HG02885 (cell line): ENCODE data around the gene ERLEC1.
"Not testable (repeated sequence)": the region's sequence is repeated elsewhere in the genome, so short reads cannot be mapped to it uniquely, and the experiment has no call there.

Source experiments
- ATAC-seq: cut with Tn5 transposase; IDR thresholded peaks from one replicate; pipeline ENCODE4 v1.9.1; 2021; ENCODE audit warnings: mild to moderate bottlenecking; ENCODE audit not compliant: unreplicated experiment, poor library complexity

ERLEC1 gene

GRCh38 chr2:53778536-53779162 is 8.2 kb upstream of the ERLEC1 start:
- ATAC-seq, result no peak

GRCh38 chr2:53780056-53780455 is 6.8 kb upstream of the ERLEC1 start:
- no peak for ATAC-seq

DNA sequence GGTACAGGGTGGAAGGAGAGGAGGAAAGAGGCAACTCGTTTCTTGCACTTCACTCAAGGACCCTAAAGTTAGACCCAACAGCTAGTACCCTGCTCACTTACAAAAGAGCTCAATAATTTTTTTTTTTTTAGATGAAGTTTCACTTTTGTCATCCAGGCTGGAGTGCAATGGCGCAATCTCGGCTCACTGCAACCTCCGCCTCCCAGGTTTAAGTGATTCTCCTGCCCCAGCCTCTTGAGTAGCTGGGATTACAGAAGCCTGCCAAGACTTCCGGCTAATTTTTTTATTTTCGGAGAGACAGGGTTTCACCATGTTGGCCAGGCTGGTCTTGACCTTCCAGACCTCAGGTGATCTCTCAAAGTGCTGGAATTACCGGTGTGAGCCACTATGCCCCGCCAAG is 4.2 kb upstream of the ERLEC1 start:
- no peak for ATAC-seq

- ATAC-seq, result no peak
Measured at GRCh38 chr2:53784436-53784835, 2.4 kb upstream of the ERLEC1 start.

DNA sequence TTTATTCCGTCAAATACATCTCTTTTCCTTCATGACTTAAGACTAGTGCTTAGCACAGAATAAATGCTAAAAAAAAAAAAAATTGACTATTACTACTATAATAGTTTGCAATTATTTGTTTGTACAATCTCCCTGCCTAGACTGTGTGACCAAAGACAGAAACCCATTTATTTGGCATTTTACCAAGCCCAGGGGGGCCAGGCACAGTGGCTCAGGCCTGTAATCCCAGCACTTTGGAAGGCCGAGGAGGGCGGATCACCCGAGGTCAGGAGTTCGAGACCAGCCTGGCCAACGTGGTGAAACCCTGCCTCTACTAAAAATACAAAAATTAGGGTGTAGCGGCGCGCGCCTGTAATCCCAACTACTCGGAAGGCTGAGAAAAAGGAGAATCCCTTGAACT is 1.5 kb upstream of the ERLEC1 start:
- no peak for ATAC-seq

- peak; percentile 12 for ATAC-seq
Measured at GRCh38 chr2:53786352-53786704, 516 bp upstream of the ERLEC1 start.

GRCh38 chr2:53787614-53788289 is 908 bp downstream of the ERLEC1 start:
- no peak for ATAC-seq

DNA sequence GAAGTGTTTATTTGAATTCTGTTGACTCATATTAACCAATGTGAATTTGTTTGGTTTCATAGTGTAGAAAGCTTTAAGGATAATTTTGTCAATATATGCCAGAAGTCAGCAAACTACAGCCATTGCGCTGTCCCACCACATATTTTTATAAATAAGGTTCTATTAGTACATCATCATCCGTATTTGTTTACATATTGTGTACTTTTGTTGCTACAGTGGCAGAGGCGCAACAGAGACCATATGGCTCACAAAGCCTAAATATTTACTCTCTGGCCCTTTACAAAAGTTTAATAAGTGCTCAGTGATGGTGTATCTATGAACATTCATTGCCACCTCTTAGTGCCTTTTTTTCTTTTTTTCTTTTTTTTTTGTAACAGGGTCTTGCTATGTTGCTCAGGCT is 6.4 kb downstream of the ERLEC1 start:
- ATAC-seq, result no peak

GRCh38 chr2:53793821-53794220 is 7.0 kb downstream of the ERLEC1 start:
- ATAC-seq, result no peak

DNA sequence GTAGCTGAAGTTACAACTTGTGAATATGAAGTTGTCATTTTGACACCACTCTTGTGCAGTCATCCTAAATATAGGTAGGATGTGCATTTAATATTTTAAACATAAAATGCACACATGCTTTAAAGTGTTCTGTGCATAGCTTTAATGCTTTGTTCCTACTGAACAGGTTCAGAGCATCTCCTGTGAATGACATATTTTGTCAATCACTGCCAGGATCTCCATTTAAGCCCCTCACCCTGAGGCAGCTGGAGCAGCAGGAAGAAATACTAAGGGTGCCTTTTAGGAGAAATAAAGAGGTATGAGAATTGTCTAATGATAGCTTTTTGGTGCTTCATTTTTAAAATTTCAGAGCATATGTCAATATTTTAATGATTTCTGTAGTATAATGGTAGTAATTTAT is 14.7 kb downstream of the ERLEC1 start:
- no peak for ATAC-seq

- ATAC-seq, result no peak
Measured at GRCh38 chr2:53802617-53803151, 15.8 kb downstream of the ERLEC1 start.

- ATAC-seq, result no peak
Measured at GRCh38 chr2:53811601-53812000, 24.8 kb downstream of the ERLEC1 start.

GRCh38 chr2:53813151-53813550 is 26.3 kb downstream of the ERLEC1 start:
- ATAC-seq, result no peak

DNA sequence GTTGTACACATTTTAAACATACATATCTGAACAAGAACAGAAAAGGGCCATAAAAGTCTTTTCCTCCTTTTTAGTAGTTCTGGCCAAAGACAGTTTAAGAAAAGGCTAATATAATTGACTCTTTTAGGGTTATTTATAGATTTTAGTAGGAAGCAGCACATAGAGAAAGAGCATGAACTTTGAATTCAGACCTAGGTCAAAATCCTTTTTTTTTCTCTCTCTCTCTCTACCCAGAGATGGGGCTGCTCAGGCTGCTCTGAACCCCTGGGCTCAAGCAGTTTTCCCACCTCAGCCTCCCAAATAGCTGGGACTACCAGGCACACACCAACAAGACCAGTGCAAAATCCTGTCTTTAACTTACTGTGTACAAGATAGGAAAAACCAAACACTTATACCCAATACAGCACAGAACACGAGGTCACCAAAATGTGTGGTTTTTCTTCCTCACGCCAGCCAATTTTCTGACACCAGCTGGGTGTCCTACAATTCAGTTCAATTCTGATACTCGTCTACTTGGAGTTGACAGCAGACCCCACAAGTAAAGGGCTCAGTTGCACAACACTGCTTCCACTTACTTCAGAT is 32.1 kb downstream of the ERLEC1 start:
- no peak for ATAC-seq

GRCh38 chr2:53819634-53820033 is 32.8 kb downstream of the ERLEC1 start:
- no peak for ATAC-seq

DNA sequence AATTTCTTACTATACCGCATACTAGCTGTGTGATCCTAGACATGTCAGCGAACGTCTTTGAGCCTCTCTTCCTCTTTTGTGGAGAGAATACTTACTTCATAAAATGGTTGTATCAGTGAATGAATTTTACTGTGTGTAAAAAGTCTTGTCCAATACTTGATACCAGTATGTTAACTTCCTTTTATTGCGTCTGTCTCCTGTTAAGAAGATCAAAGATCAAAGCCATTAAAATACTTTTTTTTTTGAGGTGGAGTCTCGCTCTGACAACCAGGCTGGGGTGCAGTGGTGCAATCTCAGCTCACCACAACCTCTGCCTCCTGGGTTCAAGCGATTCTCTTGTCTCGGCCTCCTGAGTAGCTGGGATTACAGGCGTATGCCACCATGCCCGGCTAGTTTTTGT is 33.2 kb downstream of the ERLEC1 start:
- ATAC-seq, result no peak

DNA sequence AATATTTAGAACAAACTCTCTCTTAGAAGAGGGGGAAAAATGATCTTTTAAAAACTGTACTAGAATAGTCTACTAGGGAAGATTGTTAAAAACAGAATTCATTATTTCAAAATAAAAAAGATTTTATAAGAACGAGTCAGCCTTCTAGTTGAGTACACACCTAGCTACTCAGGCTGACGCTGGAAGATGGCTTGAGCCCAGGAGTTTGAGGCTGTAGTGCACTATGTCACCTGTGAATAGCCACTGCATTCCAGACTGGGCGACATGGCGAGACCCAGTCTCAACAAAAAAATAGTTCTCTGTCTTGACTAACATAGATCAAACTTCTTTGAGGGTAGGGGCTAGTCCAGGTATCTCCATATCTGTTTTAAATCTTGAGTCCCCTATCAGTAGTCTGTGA is 33.9 kb downstream of the ERLEC1 start:
- no peak for ATAC-seq

DNA sequence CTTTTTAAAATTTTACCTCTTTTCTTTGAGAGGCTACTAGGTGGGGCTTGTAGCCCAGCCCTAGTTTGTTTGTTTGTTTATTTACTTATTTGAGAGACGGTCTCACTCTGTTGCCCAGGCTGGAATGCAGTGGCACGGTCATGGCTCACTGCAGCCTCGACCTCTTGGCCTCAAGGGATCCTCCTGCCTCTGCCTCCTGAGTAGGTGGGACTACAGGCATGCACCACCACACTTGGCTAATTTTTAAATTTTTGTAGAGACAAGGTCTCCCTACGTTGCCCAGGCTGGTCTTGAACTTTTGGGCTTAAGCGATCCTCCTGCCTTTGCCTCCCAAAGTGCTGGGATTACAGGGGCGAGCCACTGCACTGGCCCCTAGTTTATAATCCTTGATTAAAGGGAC is 35.0 kb downstream of the ERLEC1 start:
- no peak for ATAC-seq

DNA sequence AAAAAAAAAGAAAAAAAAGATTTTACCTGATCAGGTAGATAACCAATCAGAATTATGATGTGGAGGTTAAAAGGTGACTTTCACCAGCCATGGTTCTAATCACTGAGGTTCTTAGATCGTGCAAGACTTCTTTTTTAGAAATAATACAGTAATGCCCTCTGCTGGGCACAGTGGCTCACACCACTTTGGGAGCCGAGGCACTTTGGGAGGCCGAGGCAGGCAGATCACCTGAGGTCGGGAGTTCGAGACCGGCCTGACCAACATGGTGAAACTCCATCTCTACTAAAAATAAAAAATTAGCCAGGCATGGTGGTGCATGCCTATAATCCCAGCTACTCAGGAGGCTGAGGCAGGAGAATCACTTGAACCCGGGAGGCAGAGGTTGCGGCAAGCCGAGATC is 36.8 kb downstream of the ERLEC1 start:
- ATAC-seq, result not testable (repeated sequence)

GRCh38 chr2:53826030-53826410 is 39.2 kb downstream of the ERLEC1 start:
- ATAC-seq, result no peak

- no peak for ATAC-seq
Measured at GRCh38 chr2:53826587-53827397, 39.9 kb downstream of the ERLEC1 start.
